Endothelial cell of umbilical vein (primary cell): ENCODE data around the gene NSL1.

ENCODE experiments used
- EZH2 ChIP-seq: IDR thresholded peaks from 2 replicates; pipeline ENCODE4 v1.6.1; 2012; ENCODE audit warnings: borderline replicate concordance, low read depth, mild to moderate bottlenecking, moderate library complexity, low read length, inconsistent platforms; ENCODE audit not compliant: severe bottlenecking
- FOS ChIP-seq: IDR thresholded peaks from 2 replicates; pipeline ENCODE4 v1.6.1; 2011; ENCODE audit warnings: mild to moderate bottlenecking, low read length, moderate library complexity, borderline replicate concordance; ENCODE audit not compliant: insufficient read depth
- JUN ChIP-seq: IDR thresholded peaks from 2 replicates; pipeline ENCODE4 v1.6.1; 2011; ENCODE audit warnings: borderline replicate concordance, low read depth; ENCODE audit not compliant: insufficient read length, insufficient read depth
- MYC ChIP-seq: IDR thresholded peaks from one replicate; pipeline ENCODE4 v1.6.1; 2011; ENCODE audit warnings: mild to moderate bottlenecking, low read depth, low read length
- POLR2A ChIP-seq: IDR thresholded peaks from 2 replicates; pipeline ENCODE4 v1.6.1; 2012; ENCODE audit warnings: low read depth, mild to moderate bottlenecking, control low read depth, low read length
- POLR2AphosphoS5 ChIP-seq: IDR thresholded peaks from 2 replicates; pipeline ENCODE4 v1.6.1; 2012; ENCODE audit warnings: low read depth, mild to moderate bottlenecking, control low read depth, low read length, moderate library complexity; ENCODE audit not compliant: insufficient read depth
- TF ChIP-seq, protein P1 (sequence below), 2 donors: IDR thresholded peaks; 1 replicate in 1 of 2; 2 replicates in 1 of 2; pipeline ENCODE4 v1.5.1; 2011; ENCODE audit warnings: low read length in 2 of 2, mild to moderate bottlenecking in 2 of 2, moderate library complexity in 2 of 2, control low read depth in 1 of 2, inconsistent platforms in 1 of 2, low read depth in 1 of 2; ENCODE audit not compliant: insufficient read depth in 1 of 2; ENCODE audit errors: extremely low read depth in 1 of 2
- TF ChIP-seq, protein P2 (sequence below): IDR thresholded peaks from 2 replicates; pipeline ENCODE4 v1.6.1; 2011; ENCODE audit not compliant: insufficient read depth, insufficient read length

DNA sequence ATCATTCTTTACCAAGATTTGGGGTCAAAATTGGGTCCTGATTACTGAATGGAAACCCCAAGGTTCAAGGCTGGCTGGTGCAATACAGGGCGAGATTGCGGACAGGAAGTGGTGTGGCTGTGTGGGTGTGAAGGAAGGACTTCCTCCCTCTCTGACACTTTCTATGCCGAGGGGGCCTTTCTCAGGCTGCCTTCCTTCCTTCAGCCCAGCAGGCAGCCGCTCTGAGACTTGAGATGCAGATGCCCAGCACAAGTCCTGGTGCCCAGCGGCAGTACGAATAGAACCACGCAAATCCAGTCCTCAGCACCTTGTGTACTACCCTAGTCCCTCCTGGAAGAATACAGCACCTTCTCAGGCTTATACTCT lies 108.2 kb downstream of the NSL1 start:
- no peak for TF ChIP-seq POLR2A
- TF ChIP-seq, protein P1, sequence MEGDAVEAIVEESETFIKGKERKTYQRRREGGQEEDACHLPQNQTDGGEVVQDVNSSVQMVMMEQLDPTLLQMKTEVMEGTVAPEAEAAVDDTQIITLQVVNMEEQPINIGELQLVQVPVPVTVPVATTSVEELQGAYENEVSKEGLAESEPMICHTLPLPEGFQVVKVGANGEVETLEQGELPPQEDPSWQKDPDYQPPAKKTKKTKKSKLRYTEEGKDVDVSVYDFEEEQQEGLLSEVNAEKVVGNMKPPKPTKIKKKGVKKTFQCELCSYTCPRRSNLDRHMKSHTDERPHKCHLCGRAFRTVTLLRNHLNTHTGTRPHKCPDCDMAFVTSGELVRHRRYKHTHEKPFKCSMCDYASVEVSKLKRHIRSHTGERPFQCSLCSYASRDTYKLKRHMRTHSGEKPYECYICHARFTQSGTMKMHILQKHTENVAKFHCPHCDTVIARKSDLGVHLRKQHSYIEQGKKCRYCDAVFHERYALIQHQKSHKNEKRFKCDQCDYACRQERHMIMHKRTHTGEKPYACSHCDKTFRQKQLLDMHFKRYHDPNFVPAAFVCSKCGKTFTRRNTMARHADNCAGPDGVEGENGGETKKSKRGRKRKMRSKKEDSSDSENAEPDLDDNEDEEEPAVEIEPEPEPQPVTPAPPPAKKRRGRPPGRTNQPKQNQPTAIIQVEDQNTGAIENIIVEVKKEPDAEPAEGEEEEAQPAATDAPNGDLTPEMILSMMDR (IDR thresholded peaks at IDR 0.05; ENCODE audit: extremely low read depth in 1 of 2, insufficient read depth in 1 of 2, low read depth in 1 of 2, low read length in 2 of 2): no peak
- no peak for TF ChIP-seq MYC
- no peak for TF ChIP-seq FOS
- no peak for TF ChIP-seq EZH2
- no peak for TF ChIP-seq POLR2AphosphoS5
- TF ChIP-seq, protein P2, sequence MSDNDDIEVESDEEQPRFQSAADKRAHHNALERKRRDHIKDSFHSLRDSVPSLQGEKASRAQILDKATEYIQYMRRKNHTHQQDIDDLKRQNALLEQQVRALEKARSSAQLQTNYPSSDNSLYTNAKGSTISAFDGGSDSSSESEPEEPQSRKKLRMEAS: no peak
- TF ChIP-seq JUN: no peak
